NCI-H1694 (cell line): ENCODE data around the gene MALRD1.

Experiments used
- DNase-seq: peaks from one replicate; lab custom pipeline; 2025; lab: John Stamatoyannopoulos, UW

Gene MALRD1

DNA sequence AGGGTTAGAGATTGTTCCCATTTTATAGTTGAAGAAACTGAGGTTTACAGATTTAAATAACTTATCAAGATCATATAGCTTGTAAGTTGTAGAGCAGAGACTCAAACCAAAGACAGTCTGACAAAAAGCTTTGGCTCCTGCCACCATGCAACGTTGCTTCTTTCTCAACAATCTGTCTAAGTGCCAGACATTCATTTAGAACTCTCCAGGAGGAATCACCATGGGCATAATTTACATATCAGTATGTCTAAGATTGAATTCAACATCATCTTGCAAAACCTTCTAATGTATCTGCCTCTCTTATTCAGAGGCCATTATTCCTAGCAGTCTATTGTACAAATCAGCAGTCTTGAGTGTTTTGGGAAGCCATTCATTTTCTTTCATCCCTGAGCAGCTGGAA lies 604.1 kb downstream of the MALRD1 start:
- DNase-seq, result no peak

DNA sequence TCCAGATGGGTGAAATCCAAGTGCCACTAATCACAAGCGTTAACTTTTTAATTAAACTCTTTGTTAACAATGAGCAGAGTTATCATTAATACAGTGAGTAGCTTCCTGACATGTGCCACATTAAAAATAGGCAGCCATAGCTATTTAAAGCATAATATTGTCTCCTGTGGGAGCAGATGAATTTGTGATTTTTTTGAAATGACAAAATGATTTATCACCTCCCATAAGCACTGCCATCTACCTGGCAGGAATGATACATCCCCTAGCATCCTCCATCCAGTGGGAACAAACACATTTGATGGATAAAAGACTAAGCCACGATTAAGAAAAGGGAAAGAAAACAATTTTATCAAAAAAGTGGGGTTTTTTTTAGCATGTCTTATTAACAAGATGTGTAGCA lies 605.3 kb downstream of the MALRD1 start:
- no peak for DNase-seq

DNA sequence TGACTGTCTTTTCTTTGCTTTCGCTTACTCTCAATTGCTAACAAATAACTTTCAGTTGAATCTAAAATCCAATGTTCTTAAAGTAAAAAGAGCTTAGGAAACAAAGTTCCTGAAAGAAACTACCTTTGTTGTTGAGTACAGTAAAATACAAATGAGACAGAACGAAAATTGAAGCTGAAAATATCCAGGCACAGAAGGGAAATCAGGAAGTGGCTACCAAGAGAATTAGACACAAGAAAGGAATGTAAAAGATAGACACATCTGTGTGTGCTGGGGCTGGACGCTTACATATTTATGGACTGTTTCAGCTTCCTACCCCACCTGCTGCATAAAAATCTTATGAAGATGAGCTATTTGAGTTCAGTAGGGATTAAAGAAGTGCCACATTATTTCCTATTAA lies 606.0 kb downstream of the MALRD1 start:
- no peak for DNase-seq

- DNase-seq, result no peak
Observed at GRCh38 chr10:19656420-19657042, 607.9 kb downstream of the MALRD1 start.

DNA sequence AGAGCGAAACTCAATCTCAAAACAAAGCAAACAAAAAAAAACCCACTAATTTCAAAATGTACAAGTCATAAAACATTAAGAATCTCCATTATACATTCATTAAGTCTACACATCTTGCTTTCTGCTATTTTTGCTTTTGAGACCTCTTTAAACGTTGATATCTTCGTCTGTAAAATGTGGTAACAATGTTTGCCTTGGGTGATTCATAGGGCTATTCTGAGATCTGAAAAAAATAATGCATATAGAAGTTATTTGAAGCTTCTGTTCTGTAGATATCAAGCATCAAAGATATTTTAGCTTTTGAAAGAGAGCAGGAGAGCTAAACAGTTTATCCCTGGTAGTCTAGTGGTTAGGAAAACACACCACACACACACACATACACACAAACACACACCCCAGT lies 609.5 kb downstream of the MALRD1 start:
- no peak for DNase-seq

- no peak for DNase-seq
Observed at GRCh38 chr10:19658622-19659233, 610.1 kb downstream of the MALRD1 start.

DNA sequence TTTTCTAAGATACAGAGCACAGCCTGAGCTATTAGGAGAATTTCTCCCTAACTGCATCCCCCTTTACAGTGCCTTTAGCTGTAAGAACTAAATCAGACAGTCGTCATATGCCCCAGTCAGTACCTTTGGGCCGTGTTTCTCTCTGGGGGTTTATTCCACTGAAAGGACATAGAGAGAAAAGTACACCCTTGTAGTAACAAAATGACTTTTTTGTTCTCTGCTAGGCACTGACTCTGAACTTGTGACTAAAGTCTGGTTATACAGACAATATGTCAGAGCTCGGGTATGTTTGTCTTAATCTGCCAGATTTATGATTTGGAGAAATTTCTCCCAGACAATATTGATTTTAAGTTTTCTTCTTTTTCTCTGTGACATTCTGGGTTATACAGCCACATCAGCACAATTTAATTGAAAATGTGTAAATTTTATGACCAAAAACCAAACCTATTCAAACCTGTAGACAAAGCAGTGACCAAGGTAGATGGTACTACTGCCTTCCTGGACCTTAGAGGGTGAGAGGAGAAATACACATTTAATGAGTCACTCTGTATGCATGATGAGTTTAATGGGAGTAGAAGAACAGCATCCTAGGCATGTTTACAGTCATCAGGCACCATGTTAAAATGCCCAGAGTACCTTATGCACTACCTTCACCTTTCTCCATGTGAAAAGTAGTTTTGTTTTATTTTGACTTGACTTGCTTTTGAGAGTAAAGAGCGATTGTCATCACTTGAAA lies 611.5 kb downstream of the MALRD1 start:
- no peak for DNase-seq

- DNase-seq, result no peak
Observed at GRCh38 chr10:19663344-19663743, 614.7 kb downstream of the MALRD1 start.

- DNase-seq, result no peak
Observed at GRCh38 chr10:19668116-19668515, 619.5 kb downstream of the MALRD1 start.

DNA sequence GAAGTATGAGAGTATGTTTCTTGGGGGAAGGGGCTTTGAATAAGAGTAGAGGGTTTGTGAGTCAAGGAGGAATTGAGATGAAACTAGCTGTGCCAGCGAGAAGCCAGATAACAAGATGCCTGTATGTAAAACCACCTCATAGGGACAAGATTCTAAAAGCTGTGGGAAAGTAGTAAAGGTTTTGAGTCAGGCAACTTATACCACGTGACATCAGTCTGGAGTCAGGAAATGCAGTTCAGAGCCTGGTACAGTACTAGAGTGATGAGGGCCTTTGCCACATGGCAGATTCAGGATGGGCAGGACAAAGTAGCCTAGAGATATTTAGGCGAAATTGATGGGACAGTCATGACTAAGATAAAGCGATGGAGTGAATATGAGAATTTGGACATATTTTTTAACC lies 627.5 kb downstream of the MALRD1 start:
- no peak for DNase-seq

GRCh38 chr10:19683356-19683755 lies 634.8 kb downstream of the MALRD1 start:
- DNase-seq, result no peak

GRCh38 chr10:19683960-19684359 lies 635.4 kb downstream of the MALRD1 start:
- DNase-seq, result no peak

GRCh38 chr10:19688344-19688743 lies 639.7 kb downstream of the MALRD1 start:
- no peak for DNase-seq

- no peak for DNase-seq
Observed at GRCh38 chr10:19689231-19689630, 640.6 kb downstream of the MALRD1 start.

GRCh38 chr10:19699299-19699698 lies 650.7 kb downstream of the MALRD1 start:
- no peak for DNase-seq

GRCh38 chr10:19701427-19702052 lies 652.9 kb downstream of the MALRD1 start:
- DNase-seq, result no peak

DNA sequence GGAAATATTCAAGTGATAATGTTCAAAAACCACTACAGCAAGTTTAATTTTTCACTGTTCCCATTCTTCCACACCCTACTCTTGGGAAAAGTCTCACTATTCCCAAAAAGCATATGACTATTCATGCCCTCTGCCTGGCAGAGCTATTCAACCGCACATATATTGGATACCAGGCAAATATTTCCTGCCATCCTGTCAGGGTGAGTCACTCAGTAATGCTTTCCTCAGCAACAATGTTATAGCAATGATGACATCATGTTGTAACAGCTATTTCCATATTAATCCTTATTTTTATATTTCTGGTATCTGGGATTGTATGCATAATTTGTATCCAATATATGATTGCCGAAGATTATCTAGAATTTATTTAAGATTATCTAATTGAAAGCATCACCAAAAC lies 653.6 kb downstream of the MALRD1 start:
- DNase-seq, result no peak

- no peak for DNase-seq
Observed at GRCh38 chr10:19704544-19704943, 655.9 kb downstream of the MALRD1 start.

DNA sequence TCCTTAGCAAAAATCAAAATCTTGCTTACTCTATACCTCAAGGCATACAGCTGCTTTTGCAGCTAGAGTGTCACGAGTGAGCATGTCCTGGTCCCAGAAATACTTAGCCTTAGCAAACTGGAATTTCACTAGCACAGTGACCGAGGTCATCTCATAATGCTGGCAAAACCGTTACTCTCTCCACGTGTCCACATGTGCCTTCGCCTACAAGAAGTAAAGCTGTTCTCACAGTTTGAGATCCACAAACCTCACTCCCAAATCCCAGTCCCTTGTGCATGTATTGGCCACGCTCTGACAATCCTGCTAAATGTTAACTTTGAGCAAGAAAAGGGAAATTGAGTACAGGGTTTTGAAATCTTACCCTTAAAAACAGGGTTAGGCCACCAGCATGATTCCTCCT lies 656.6 kb downstream of the MALRD1 start:
- no peak for DNase-seq

GRCh38 chr10:19706904-19707303 lies 658.3 kb downstream of the MALRD1 start:
- no peak for DNase-seq

DNA sequence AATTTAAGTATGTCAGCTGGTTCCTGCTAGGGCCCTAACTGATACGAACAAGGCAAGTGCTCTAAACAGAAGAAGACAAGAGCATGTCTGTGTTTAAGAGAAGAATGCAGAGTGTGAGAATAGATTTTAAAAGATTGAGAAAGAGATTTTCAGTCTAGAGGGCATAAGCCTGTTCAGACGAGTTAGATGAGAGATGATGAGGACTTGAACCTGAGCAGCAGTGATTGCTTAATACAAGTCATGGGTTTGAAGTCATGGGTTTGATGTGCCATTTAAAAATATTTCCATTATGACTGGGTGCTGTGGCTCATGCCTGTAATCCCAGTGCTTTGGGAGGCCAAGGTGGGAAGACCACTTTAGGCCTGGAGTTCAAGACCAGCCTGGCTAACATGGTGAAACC lies 658.8 kb downstream of the MALRD1 start:
- DNase-seq, result no peak

DNA sequence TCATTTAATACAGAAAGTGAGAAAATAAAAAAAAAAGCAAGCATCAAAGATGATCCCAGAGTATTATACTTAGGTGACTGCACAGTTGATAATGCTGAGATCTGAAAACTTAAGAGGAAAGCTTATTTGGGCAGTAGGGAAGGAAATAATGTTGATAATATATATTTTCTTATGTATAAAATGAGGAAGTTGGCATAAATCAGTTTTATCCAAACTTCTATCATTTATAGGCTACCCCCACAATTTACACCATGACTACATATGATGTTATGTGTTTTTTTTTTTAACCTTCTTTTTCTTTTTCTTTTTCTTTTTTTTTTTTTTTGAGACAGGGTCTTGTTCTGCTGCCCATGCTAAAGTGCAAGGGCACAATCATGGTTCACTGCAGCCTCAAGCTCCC lies 659.4 kb downstream of the MALRD1 start:
- DNase-seq, result no peak

DNA sequence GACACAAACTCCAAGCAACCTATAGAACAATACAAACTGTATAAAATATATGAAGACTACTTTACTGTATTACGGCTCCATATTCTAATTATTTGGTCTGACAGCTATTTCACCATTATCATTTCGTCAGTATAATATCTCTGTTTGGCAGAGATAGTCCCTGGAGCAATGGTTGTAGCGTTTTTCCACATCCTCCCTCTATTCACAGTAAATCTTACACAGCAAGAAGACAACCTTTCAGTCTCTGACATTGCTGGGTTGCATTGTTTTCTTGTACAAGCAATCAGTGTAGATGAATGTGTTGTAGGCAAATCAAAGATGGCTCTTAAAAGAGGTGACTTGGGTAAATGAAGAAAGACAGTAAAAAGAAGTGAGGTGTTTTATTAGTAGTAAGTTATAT lies 662.0 kb downstream of the MALRD1 start:
- DNase-seq, result no peak
